HG03565 (cell line): ENCODE measurements around the gene ULBP3.
A peak's percentile ranks its signal among the peaks of the same experiment; 100 is the strongest.
"Not testable (repeated sequence)": the region's sequence is repeated elsewhere in the genome, so short reads cannot be mapped to it uniquely, and the experiment has no call there.

ENCODE experiments used
- ATAC-seq: cut with Tn5 transposase; IDR thresholded peaks from one replicate; pipeline ENCODE4 v1.9.1; 2021; ENCODE audit warnings: mild to moderate bottlenecking, moderate library complexity; ENCODE audit not compliant: unreplicated experiment

The ULBP3 gene

GRCh38 chr6:150018846-150019580, 49.9 kb downstream of the ULBP3 start:
- ATAC-seq: no peak

- ATAC-seq: not testable (repeated sequence)
Measured at GRCh38 chr6:150017186-150017521, 51.8 kb downstream of the ULBP3 start.

- peak; percentile 81 for ATAC-seq
Measured at GRCh38 chr6:150016324-150017185, 52.4 kb downstream of the ULBP3 start.

GRCh38 chr6:150015281-150016001, 53.5 kb downstream of the ULBP3 start:
- not testable (repeated sequence) for ATAC-seq

GRCh38 chr6:150014623-150015280, 54.2 kb downstream of the ULBP3 start:
- ATAC-seq: not testable (repeated sequence)

- ATAC-seq: not testable (repeated sequence)
Measured at GRCh38 chr6:150013785-150014622, 54.9 kb downstream of the ULBP3 start.

GRCh38 chr6:150012846-150013784, 55.8 kb downstream of the ULBP3 start:
- not testable (repeated sequence) for ATAC-seq
